Activated CD8-positive, alpha-beta memory T cell treated with anti-CD3 and anti-CD28 coated beads, Interleukin-2, amount 50 U/mL, for 1 hour (primary cell): ENCODE measurements around the gene MRPS2.
"Not testable (repeated sequence)": the region's sequence is repeated elsewhere in the genome, so short reads cannot be mapped to it uniquely, and the experiment has no call there.

Experiments
- DNase-seq: peaks from one replicate; pipeline ENCODE4 v3.0.0-alpha.2; 2020; ENCODE audit errors: extremely low read depth

MRPS2 gene

GRCh38 chr9:135514342-135515082, 14.0 kb downstream of the MRPS2 start:
- DNase-seq = no peak

- DNase-seq = no peak
Measured at GRCh38 chr9:135515083-135515951, 14.8 kb downstream of the MRPS2 start.

DNA sequence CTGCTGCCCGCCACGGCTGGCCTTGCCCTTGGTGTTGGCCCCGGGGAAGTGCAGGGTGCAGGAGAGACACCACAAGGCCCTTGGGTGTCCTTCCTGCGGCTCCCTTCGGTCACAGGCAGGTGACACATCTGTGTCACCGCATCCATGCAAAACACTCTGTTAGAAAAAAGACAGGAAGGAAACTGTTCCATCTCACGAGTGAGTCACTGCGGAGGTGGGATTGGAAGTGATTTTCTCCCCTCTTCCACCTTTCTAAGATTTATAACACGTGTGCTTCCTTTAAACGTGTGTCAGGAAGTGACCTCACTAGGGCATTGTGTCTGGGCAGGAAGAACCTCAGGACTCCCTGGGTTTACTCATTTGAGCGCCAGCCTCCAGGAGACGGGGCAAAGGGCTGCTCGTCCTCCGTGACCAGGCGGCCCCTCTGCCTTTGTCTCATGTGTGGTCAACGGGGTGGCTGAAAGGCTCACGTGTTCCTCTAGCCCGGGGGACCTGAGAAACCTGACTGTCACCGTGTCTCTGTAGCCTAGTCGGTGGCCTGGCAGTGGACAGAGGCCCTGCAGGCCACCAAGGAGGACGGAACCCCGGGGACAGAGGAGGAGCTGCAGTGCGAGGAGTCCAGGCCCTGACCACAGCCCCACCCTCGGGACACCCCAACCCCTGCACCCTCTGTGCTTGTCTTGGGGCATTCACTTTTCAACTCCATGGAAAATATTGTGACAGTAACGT, 15.8 kb downstream of the MRPS2 start:
- no peak for DNase-seq

GRCh38 chr9:135517407-135517822, 16.9 kb downstream of the MRPS2 start:
- DNase-seq = no peak

GRCh38 chr9:135519179-135519971, 18.9 kb downstream of the MRPS2 start:
- no peak for DNase-seq

- no peak for DNase-seq
Measured at GRCh38 chr9:135520916-135521607, 20.6 kb downstream of the MRPS2 start, which contains the start of gene LCN1. Gene LCN1 (plus strand): TSS chr9:135521440. CDS start chr9:135521498, 58 bp downstream.

GRCh38 chr9:135521608-135522095, 21.2 kb downstream of the MRPS2 start:
- no peak for DNase-seq

DNA sequence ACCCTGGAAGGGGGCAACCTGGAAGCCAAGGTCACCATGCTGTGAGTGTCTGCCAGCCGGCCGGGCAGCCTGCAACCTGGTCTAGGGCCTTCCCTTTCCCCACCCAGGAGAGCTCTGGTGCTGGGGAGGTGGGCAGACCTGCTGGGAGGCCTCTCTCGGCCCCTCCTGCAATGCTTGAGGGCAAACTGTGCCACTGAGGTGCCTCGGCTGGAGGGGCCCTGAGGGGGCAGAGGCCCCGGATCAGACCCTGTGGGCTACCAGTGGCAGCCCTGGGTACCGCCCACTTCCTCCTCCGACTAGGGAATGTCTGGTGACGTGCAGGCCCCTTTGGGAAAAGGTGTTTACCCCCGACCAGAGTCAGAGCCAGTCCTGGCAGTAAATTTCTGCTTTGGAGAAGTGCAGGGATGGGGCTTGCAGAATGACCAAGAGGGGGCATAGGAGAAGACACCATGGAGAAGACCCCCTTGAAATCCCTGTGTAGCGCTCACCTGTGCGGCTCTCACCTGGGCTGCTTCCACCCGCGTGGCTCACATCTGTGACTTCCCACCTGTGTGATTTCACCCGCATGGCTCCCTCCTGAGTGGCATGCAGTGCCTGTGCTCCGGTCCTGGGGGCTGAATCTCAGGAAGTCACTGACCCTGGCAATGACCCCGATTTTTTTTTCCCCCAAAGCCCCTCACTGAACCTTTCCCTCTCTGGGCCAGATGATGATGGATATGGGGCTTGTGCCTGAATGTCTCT, 21.8 kb downstream of the MRPS2 start:
- no peak for DNase-seq

DNA sequence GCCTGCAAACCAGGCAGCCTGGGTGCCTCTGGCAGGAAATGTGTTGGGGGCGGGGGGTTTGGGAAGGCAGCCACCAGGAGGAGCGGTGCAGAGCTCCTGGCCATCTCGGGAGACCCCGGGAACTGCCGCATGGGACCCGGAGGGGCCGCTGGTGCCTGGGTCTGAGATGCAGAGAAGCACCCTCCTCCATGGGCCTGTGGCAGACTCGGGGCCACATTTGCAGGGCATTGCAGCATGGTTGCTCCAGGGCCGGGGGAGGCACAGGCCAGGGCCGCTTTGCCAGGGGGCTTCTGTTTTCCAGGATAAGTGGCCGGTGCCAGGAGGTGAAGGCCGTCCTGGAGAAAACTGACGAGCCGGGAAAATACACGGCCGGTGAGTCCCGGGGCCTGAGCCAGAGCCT, 22.4 kb downstream of the MRPS2 start:
- no peak for DNase-seq

GRCh38 chr9:135523521-135524129, 23.1 kb downstream of the MRPS2 start:
- no peak for DNase-seq

GRCh38 chr9:135524130-135524861, 23.8 kb downstream of the MRPS2 start:
- no peak for DNase-seq

DNA sequence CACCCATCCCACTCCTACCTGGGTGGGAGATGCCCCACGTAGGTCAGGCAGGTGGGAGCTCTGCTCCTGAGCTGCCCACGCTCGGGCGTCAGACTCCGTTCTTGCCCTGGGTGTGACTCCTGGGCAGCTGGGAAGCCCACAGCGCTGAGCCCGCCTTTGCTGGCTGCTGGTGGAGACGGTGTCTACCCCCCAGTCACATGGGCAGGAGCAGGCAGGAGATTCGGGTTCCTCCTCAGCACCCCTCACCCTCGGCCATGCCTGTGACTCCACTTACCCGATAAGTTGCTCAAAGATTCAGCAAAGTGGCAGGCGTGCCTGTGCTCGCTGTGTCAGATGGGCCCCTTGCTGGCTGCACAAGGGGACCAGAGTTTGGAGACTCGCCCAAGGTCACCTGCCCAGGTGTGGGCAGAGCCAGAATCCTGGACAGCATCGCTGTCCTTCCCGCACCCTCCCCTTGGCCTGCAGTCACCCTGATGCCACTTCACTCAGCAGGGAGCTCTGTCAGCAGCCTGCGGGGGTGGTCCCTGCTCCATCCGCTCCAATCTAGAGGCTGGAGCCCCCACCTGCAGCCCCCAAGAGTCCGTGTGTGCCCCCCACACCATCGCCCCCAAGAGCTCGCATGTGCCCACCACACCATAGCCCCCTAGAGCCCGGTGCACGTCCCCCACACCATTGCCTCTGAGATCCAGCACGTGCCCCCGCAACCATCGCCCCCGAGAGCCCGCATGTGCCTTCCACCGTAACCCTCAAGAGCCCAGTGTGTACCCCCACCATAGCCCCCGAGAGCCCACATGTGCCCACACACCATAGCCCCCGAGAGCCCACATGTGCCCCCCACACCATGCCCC, 25.0 kb downstream of the MRPS2 start:
- no peak for DNase-seq

- DNase-seq = no peak
Measured at GRCh38 chr9:135526089-135526729, 25.7 kb downstream of the MRPS2 start.

- no peak for DNase-seq
Measured at GRCh38 chr9:135526730-135527571, 26.5 kb downstream of the MRPS2 start.

DNA sequence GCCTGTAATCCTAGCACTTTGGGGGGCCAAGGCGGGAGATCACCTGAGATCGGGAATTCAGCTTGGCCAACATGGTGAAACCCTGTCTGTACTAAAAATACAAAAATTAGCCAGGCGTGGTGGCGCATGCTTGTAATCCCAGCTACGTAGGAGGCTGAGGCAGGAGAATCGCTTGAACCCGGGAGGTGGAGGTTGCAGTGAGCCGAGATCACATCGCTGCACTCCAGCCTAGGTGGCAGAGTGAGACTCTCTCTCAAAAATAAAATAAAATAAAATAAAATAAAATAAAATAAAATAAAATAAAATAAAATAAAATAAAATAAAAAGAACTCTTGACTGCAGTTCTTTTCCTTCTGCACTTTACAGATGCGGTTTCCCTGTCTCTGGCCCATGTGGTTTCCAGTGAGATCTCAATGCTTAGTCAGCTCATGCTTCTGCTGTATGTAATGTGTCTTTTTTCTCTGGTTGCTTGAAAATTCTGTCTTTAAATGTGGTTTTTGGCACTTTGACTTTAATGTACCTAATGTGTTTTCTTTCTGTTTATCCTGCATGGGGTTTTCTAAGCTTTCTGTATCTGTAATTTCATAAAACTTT, 28.5 kb downstream of the MRPS2 start:
- not testable (repeated sequence) for DNase-seq

GRCh38 chr9:135530146-135530545, 29.7 kb downstream of the MRPS2 start:
- DNase-seq = no peak
